GM23338 (cell line): ENCODE data around the gene AP2A2. TPM values are rescaled to one million over a fixed set of nuclear protein-coding genes. Genes with fewer than 3 reads are reported as not detected.

ENCODE experiments used
- ATAC-seq: fragments of 200-7000 bp; cut with Tn5 transposase; 3 replicates; pipeline ENCODE4 v1.9.1; 2020
- DNase-seq: peaks from one replicate; pipeline ENCODE4 v3.0.0-alpha.2; 2015; ENCODE audit warnings: low spot score
- H2AFZ ChIP-seq: fragments of 200-600 bp; sonication (generic); 2 replicates; pipeline ENCODE4 v1.8.0; 2016; ENCODE audit warnings: antibody characterized with exemption, mild to moderate bottlenecking, moderate library complexity
- H3F3A ChIP-seq: fragments of 200-600 bp; sonication (generic); replicated peaks from 2 replicates; pipeline ENCODE4 v1.8.0; 2017; ENCODE audit warnings: antibody characterized with exemption, mixed run types, low read depth
- H3K27ac ChIP-seq: fragments of 200-600 bp; sonication (generic); 2 replicates; pipeline ENCODE4 v1.6.1; 2016; ENCODE audit warnings: low read depth
- H3K27me3 ChIP-seq: fragments of 200-600 bp; sonication (generic); 2 replicates; pipeline ENCODE4 v1.8.0; 2016; ENCODE audit warnings: mild to moderate bottlenecking, mixed run types, moderate library complexity; ENCODE audit not compliant: insufficient read depth
- H3K36me3 ChIP-seq: fragments of 200-600 bp; sonication (generic); 2 replicates; pipeline ENCODE4 v1.8.0; 2016; ENCODE audit warnings: mild to moderate bottlenecking; ENCODE audit not compliant: insufficient read depth
- H3K4me1 ChIP-seq: fragments of 200-600 bp; sonication (generic); 2 replicates; pipeline ENCODE4 v1.8.0; 2016; ENCODE audit warnings: mild to moderate bottlenecking, moderate library complexity; ENCODE audit not compliant: insufficient read depth
- H3K4me2 ChIP-seq: fragments of 200-600 bp; sonication (generic); 2 replicates; pipeline ENCODE4 v1.7.1; 2017; ENCODE audit warnings: mixed run types
- H3K4me3 ChIP-seq: fragments of 200-600 bp; sonication (generic); 2 replicates; pipeline ENCODE4 v1.6.1; 2016; ENCODE audit warnings: mixed run types
- H3K79me2 ChIP-seq: fragments of 200-600 bp; sonication (generic); replicated peaks from 2 replicates; pipeline ENCODE4 v1.8.0; 2017; ENCODE audit warnings: mild to moderate bottlenecking; ENCODE audit not compliant: insufficient read depth
- H3K9me2 ChIP-seq: fragments of 200-600 bp; sonication (generic); 2 replicates; pipeline ENCODE4 v1.8.0; 2017; ENCODE audit not compliant: insufficient read depth
- H4K20me1 ChIP-seq: fragments of 200-600 bp; sonication (generic); replicated peaks from 2 replicates; pipeline ENCODE4 v1.8.0; 2017; ENCODE audit warnings: mild to moderate bottlenecking; ENCODE audit not compliant: insufficient read depth
- H3K27ac Mint-ChIP-seq: 2 replicates; pipeline ENCODE4 v1.8.0; 2020; ENCODE audit warnings: inconsistent platforms, mild to moderate bottlenecking, moderate library complexity, mixed read lengths
- H3K27me3 Mint-ChIP-seq: 3 replicates; pipeline ENCODE4 v1.8.0; 2022; ENCODE audit warnings: low read depth, mild to moderate bottlenecking, moderate library complexity, mixed read lengths, inconsistent platforms; ENCODE audit not compliant: insufficient read depth, poor library complexity
- H3K36me3 Mint-ChIP-seq: 3 replicates; pipeline ENCODE4 v1.8.0; 2021; ENCODE audit warnings: low read depth, mild to moderate bottlenecking, inconsistent platforms, moderate library complexity, mixed read lengths
- H3K4me1 Mint-ChIP-seq: 3 replicates; pipeline ENCODE4 v1.8.0; 2020; ENCODE audit warnings: mild to moderate bottlenecking, inconsistent platforms, mixed read lengths
- H3K4me3 Mint-ChIP-seq: 3 replicates; pipeline ENCODE4 v1.8.0; 2021; ENCODE audit warnings: moderate library complexity, mild to moderate bottlenecking, inconsistent platforms, mixed read lengths
- H3K9me3 Mint-ChIP-seq: 3 replicates; pipeline ENCODE4 v1.8.0; 2020; ENCODE audit warnings: moderate library complexity, mild to moderate bottlenecking, inconsistent platforms, mixed read lengths
- CREB1 ChIP-seq: fragments of 250-450 bp; sonication (Bioruptor Pico); IDR thresholded peaks from 2 replicates; pipeline ENCODE4 v1.5.0; 2020; ENCODE audit warnings: low read depth, mild to moderate bottlenecking, moderate library complexity
- CTCF ChIP-seq, 2 experiments: fragments of 200-600 bp in 1 of 2; sonication (generic) in 1 of 2; conservative IDR thresholded peaks; 2 replicates each; pipeline versions ENCODE4 v1.5.1 to v1.6.1; 2016 to 2017; ENCODE audit warnings: antibody characterized with exemption in 2 of 2, low read depth in 2 of 2, mild to moderate bottlenecking in 2 of 2, moderate library complexity in 1 of 2
- ETS1 ChIP-seq: IDR thresholded peaks from 2 replicates; pipeline ENCODE4 v1.6.1; 2016; ENCODE audit warnings: antibody characterized with exemption
- EZH2phosphoT487 ChIP-seq: fragments of 200-600 bp; sonication (generic); IDR thresholded peaks from one replicate; pipeline ENCODE4 v1.8.1; 2018; ENCODE audit warnings: antibody characterized with exemption; ENCODE audit not compliant: unreplicated experiment
- JUNB ChIP-seq: IDR thresholded peaks from one replicate; pipeline ENCODE4 v1.6.1; 2016; ENCODE audit warnings: antibody characterized with exemption; ENCODE audit not compliant: unreplicated experiment
- POLR2AphosphoS5 ChIP-seq: IDR thresholded peaks from 2 replicates; pipeline ENCODE4 v1.6.1; 2016; ENCODE audit warnings: antibody characterized with exemption, low read depth
- REST ChIP-seq: IDR thresholded peaks from one replicate; pipeline ENCODE4 v1.6.1; 2018; ENCODE audit warnings: antibody characterized with exemption; ENCODE audit not compliant: unreplicated experiment
- ZNF114 ChIP-seq: fragments of 250-450 bp; sonication (Bioruptor Pico); IDR thresholded peaks from 2 replicates; pipeline ENCODE4 v1.5.0; 2020; ENCODE audit warnings: mild to moderate bottlenecking, moderate library complexity
- ZNF331 ChIP-seq: fragments of 250-450 bp; sonication (Bioruptor Pico); IDR thresholded peaks from 2 replicates; pipeline ENCODE4 v1.5.0; 2020; ENCODE audit warnings: low read depth, mild to moderate bottlenecking, moderate library complexity
- polyA plus RNA-seq: library from polyadenylated mRNA; unstranded; fragments of >200 nt; fragmentation: Nextera tagmentation; extraction: Ambion mirVana; gene quantifications from 2 replicates; pipeline ENCODE4 v1.2.1, GENCODE V29; 2016
- total RNA-seq: library from RNA; depleted of rRNA; stranded (reverse); fragments of >200 nt; shearing (Covaris generic); gene quantifications from 2 replicates; pipeline ENCODE4 v1.2.3, GENCODE V29; 2014

Gene AP2A2
- total and polyA plus RNA-seq, 2 experiments from 2014 or later = 23.7 to 47.5 TPM

DNA sequence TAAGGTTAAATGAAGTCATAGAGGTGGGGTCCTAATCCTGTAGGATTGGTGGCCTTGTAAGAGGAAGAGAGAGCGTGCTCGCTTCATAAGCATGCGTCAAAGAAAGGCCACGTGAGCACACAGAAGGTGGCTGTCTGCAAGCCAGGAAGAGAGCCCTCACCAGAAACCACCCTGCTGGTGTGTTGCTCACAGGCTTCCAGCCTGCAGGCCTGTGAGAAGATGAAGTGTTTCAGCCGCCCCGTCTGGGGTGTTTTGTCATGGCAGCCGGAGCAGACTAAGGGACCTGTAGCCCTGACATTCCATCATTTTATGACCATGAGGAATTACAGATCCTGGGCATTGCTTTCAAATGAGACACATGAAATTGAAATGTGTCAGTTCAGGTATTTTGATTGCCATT, 32.4 kb downstream of the AP2A2 start (continued):
- TF ChIP-seq ZNF114 (no peak), ZNF331 (no peak), POLR2AphosphoS5 (no peak), REST (no peak), CTCF (conservative IDR thresholded peaks at IDR 0.05; ENCODE audit: low read depth in 2 of 2) (no peak), JUNB (no peak), CREB1 (CRISPR knock-in tag) (no peak), EZH2phosphoT487 (no peak)

- H3K4me2 ChIP-seq = no peak overlapping the region
- Mint-ChIP-seq H3K27me3 (peaks cover 6% of the 10 kb centered on the region), H3K27ac (peak overlapping the region; percentile 84; the same call in 1 of the 2 replicates), H3K4me3 (no peak overlapping the region), H3K9me3 (peaks cover 7% of the 10 kb centered on the region), H3K36me3 (peaks cover 45% of the 10 kb centered on the region), H3K4me1 (peaks cover 26% of the 10 kb centered on the region)
- H2AFZ ChIP-seq = no peak overlapping the region
- TF ChIP-seq REST (no peak), ETS1 (no peak), POLR2AphosphoS5 (no peak), JUNB (no peak)
- no peaks in the 10 kb centered on the region for H3K9me2 ChIP-seq
- ATAC-seq (peak; percentile 71), DNase-seq (peak; percentile 47)
- no peaks in the 10 kb centered on the region for H3K27me3 ChIP-seq
- peaks cover 10% of the 10 kb centered on the region for H3K4me1 ChIP-seq
- peaks cover 8% of the 10 kb centered on the region for H4K20me1 ChIP-seq
- no peak overlapping the region for H3K27ac ChIP-seq
- peaks cover 49% of the 10 kb centered on the region for H3K79me2 ChIP-seq
- H3K36me3 ChIP-seq = peaks cover 6% of the 10 kb centered on the region; the same call in 1 of the 2 replicates
- 0 out of 2 replicates have a peak, but pooled peaks cover 4% of the 10 kb centered on the region for H3F3A ChIP-seq
- H3K4me3 ChIP-seq = no peak overlapping the region
Observed at GRCh38 chr11:959027-959426, 33.4 kb downstream of the AP2A2 start.
